Fibroblast of mammary gland (primary cell): ENCODE data around the gene PROX1.

Experiments
- DNase-seq: peaks from one replicate; pipeline ENCODE4 v3.0.0-alpha.2; 2010; ENCODE audit warnings: low read depth
- H3K4me3 ChIP-seq: 2 replicates; pipeline ENCODE4 v1.5.1; 2011; ENCODE audit warnings: low read depth, mild to moderate bottlenecking, low read length, moderate library complexity; ENCODE audit not compliant: control insufficient read depth
- CTCF ChIP-seq: conservative IDR thresholded peaks from 2 replicates; pipeline ENCODE4 v1.5.1; 2011; ENCODE audit warnings: low read depth, low read length, inconsistent platforms; ENCODE audit not compliant: control insufficient read depth, insufficient read depth

Gene PROX1

GRCh38 chr1:214009423-214010196, 21.8 kb downstream of the PROX1 start:
- no peak overlapping the region for H3K4me3 ChIP-seq
- no peak for DNase-seq
- no peak for TF ChIP-seq CTCF

GRCh38 chr1:214010197-214010573, 22.4 kb downstream of the PROX1 start:
- no peak overlapping the region for H3K4me3 ChIP-seq
- no peak for DNase-seq
- TF ChIP-seq CTCF = no peak

GRCh38 chr1:214010717-214011116, 22.9 kb downstream of the PROX1 start:
- TF ChIP-seq CTCF = no peak
- no peak overlapping the region for H3K4me3 ChIP-seq
- DNase-seq = no peak

DNA sequence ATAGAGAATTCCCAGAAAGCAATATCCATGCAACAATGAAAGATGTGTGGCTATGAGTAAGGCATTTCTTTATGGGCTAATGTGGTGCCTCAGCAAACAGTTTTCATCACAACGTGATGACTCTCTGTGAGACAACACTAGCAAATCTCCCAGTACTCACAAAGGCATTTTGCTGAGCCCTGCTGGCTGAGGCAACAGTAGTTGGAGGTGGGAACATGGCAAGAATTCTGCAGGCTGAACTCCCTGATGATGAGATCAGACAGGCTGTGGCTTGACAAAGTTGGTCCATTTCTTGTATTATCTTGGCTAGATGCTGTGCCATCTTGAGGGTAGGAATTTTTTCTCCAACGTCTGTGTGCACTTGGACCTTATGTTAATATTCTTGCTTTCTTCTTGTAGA, 24.6 kb downstream of the PROX1 start:
- no peak for DNase-seq
- no peak for TF ChIP-seq CTCF
- no peak overlapping the region for H3K4me3 ChIP-seq

DNA sequence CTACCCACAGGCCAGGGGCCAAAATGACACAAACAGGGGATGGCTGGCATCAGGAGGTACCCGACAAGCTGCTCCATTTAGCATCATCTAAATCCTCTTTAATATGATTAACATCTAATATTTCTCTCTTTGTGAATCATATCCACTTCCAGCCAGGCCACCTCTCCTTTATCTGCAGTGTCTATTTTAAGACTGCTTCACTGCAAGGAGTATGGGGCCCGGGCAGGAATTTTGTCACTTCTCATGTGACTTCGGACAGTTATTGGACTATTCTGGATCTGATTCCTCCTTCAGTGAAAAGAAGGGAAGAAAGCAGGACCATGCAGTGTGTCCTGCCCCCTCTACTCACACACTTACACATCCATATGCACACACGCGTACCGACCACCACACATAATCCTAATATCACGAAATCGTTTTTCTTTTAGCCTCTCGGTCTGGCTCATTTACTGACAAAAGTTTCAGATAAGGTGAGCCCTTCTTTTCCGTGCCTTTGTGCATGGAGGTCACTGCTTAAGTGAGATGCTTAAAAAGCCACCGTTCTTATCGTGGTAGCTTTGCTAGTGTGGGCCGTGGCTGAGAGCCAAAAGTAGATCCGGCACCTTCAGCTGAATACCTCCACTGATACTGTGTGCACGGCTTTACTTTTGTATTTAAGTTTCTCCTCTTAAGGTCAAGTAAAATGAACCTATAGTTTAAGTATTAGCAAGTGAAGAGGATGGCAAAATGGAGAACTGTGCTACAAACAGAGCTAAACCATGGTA, 26.0 kb downstream of the PROX1 start:
- TF ChIP-seq CTCF = no peak
- no peak for DNase-seq
- no peak overlapping the region for H3K4me3 ChIP-seq

DNA sequence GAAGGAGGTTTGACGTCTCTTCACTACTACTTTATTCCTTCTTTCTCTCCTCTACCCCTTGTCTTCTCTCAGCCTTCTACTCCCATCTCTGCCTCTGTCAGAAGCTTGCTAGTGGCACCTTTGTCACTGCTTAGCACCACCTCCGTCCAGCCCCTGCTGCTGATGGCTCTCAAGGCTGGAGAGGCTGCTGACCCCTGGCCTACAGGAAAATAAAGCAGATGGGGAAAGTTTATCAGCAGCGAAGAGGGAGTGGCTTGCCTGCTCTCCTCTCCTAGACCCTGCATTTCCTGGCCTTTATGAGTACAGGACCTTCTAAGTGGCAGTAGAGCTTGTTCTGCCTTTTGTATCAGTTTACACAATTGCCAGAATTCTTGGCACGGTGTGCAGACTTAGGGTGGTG, 27.0 kb downstream of the PROX1 start:
- H3K4me3 ChIP-seq = no peak overlapping the region
- DNase-seq = no peak
- TF ChIP-seq CTCF = no peak
